GM21381 (cell line): Measurements from ENCODE around the gene METRNL.
A peak's percentile ranks its signal among the peaks of the same experiment; 100 is the strongest.
"Not testable (repeated sequence)": the region's sequence is repeated elsewhere in the genome, so short reads cannot be mapped to it uniquely, and the experiment has no call there.

ENCODE experiments used
- ATAC-seq: cut with Tn5 transposase; IDR thresholded peaks from one replicate; pipeline ENCODE4 v1.9.1; 2021; ENCODE audit warnings: mild to moderate bottlenecking, moderate library complexity; ENCODE audit not compliant: unreplicated experiment

METRNL gene

GRCh38 chr17:83118071-83118841 lies 38.8 kb downstream of the METRNL start:
- ATAC-seq = no peak

- peak; percentile 83 for ATAC-seq
Measured at GRCh38 chr17:83119987-83120864, 40.8 kb downstream of the METRNL start.

GRCh38 chr17:83121473-83121872 lies 42.1 kb downstream of the METRNL start:
- ATAC-seq = not testable (repeated sequence)

- ATAC-seq = no peak
Measured at GRCh38 chr17:83121921-83122820, 42.8 kb downstream of the METRNL start.

- no peak for ATAC-seq
Measured at GRCh38 chr17:83122834-83123233, 43.4 kb downstream of the METRNL start.

- ATAC-seq = no peak
Measured at GRCh38 chr17:83123896-83124801, 44.7 kb downstream of the METRNL start.

GRCh38 chr17:83124871-83125514 lies 45.6 kb downstream of the METRNL start:
- ATAC-seq = no peak

- no peak for ATAC-seq
Measured at GRCh38 chr17:83125515-83126274, 46.3 kb downstream of the METRNL start.

GRCh38 chr17:83126275-83126811 lies 46.9 kb downstream of the METRNL start:
- no peak for ATAC-seq

GRCh38 chr17:83127431-83128160 lies 48.2 kb downstream of the METRNL start:
- ATAC-seq = no peak

GRCh38 chr17:83128306-83129240 lies 49.2 kb downstream of the METRNL start:
- ATAC-seq = no peak

GRCh38 chr17:83129676-83130075 lies 50.3 kb downstream of the METRNL start:
- ATAC-seq = no peak

GRCh38 chr17:83131401-83132011 lies 52.1 kb downstream of the METRNL start:
- ATAC-seq = no peak

GRCh38 chr17:83132251-83133081 lies 53.1 kb downstream of the METRNL start:
- no peak for ATAC-seq
